GM12872 (cell line): ENCODE data around the gene FYN.
A peak's percentile ranks its signal among the peaks of the same experiment; 100 is the strongest.

Experiments used
- CTCF ChIP-seq: IDR thresholded peaks from 3 replicates; pipeline ENCODE4 v1.5.1; 2011; ENCODE audit warnings: low read depth, mild to moderate bottlenecking, low read length, moderate library complexity; ENCODE audit not compliant: insufficient read depth

FYN gene

DNA sequence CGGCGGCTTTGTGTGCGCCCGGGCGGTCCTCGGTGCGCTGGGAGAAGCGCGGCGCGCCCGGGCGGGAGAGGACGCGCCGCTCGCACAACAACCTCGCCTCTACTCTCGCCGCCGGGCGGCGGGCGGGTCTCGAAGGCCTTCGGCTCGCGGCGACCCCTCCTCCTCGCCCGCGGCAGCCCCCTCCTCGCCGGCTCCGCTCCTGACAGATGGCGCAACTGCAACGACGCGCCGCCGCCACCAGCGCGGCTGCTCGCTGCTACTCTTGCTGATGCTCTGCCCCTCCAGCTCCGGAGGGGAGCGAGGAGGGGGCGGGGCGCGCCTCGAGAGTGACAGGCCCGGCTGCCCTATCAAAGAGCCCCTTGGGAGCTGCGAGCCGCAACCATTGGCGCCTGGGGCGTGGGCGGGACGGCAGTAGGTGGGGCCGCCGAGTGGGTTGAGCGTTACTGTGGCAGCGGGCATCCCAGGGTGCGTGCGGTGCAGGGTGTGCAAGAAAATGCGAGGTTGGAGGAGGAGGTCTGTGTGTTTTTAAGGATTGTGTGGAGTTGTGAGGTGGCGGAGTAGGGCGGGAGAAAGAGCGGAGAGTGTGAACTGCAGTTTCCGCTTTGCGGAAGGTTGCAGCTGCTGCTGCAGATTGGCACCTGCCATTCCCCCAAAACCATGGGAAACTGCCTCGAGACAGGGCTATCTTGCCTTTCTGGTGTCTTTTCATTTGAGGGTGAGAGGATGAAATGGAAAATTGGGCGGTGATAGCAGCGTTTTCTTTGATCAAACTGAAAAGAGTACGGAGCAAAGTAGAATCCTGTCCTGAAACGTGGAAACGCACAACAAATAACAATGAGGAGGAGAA, at the start of gene FYN:
TSS of gene FYN (minus strand) at position 275 of the 847 bp plus-strand sequence. CDS start 153,401 bp downstream, outside the sequence.
- peak; percentile 37; the same call in 2 of the 3 replicates for TF ChIP-seq CTCF

- no peak for TF ChIP-seq CTCF
Observed at GRCh38 chr6:111922454-111923297, 49.4 kb upstream of the FYN start.

DNA sequence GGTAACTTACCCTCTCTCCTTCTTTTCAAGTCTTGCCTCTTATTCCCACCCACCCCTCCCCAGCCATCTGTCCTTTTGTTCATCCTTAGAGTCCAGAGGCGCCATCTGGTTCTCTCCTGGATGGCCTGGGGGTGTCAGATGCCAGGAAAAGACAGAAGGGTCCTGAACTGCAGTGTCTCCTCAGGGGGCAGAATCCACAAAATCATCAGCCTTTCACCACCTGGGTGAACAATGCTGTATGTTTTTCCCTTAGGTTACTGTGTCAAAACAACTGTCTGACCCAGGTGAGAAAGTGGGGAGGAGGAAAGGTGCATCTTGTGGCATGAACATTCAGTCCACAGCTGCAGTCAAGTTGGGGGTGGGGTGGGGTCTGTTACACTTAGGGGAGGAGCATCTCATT, 47.9 kb upstream of the FYN start:
- TF ChIP-seq CTCF, result no peak

GRCh38 chr6:111920578-111920977, 47.3 kb upstream of the FYN start:
- no peak for TF ChIP-seq CTCF

DNA sequence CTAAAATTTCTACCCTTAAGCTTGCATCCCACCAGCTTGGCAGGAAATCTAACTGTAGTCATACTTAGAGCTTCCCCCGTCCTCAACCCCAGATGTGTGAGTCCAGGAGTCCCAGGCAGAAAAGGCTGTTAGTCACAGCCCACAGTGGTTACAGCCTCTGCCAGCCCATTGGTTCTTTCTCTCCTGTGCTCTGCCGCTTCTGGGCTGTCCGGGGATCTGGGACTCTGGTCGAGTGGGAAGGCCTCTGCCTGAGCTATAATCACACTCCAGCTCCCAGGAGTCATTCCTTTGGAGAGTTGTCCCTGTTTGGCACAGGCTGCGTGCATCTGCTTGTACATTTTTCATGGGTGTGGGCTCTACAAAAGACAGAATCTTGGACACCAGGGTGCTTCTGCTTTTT, 45.6 kb upstream of the FYN start:
- TF ChIP-seq CTCF, result no peak

DNA sequence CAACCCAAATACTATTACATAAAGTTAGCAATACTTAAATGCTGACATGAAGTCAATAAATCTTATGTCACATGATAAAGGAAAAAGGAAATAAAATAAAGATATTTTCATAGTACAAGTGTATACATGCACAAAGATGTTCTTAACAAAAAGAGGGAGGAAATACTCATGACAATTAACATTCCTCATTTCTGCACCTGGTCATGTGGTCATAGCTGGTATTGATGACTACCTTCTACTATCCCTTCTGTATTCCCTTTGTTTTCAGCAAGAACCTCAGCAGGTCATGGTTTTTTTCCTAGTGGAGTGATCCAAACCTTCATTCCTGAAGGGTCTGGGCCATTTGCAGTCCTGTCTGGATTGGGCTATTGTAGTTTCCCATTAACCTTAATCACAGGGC, 43.5 kb upstream of the FYN start:
- no peak for TF ChIP-seq CTCF

GRCh38 chr6:111914617-111915016, 41.4 kb upstream of the FYN start:
- TF ChIP-seq CTCF, result no peak
